Measurements from ENCODE around the gene COX19. TPM values are rescaled to one million over a fixed set of nuclear protein-coding genes. Genes with fewer than 3 reads are reported as not detected.
"Not testable (repeated sequence)": the region's sequence is repeated elsewhere in the genome, so short reads cannot be mapped to it uniquely, and the experiment has no call there.

COX19 gene
- total RNA-seq, 1 donor from 2014 or later = 22.4 TPM

DNA sequence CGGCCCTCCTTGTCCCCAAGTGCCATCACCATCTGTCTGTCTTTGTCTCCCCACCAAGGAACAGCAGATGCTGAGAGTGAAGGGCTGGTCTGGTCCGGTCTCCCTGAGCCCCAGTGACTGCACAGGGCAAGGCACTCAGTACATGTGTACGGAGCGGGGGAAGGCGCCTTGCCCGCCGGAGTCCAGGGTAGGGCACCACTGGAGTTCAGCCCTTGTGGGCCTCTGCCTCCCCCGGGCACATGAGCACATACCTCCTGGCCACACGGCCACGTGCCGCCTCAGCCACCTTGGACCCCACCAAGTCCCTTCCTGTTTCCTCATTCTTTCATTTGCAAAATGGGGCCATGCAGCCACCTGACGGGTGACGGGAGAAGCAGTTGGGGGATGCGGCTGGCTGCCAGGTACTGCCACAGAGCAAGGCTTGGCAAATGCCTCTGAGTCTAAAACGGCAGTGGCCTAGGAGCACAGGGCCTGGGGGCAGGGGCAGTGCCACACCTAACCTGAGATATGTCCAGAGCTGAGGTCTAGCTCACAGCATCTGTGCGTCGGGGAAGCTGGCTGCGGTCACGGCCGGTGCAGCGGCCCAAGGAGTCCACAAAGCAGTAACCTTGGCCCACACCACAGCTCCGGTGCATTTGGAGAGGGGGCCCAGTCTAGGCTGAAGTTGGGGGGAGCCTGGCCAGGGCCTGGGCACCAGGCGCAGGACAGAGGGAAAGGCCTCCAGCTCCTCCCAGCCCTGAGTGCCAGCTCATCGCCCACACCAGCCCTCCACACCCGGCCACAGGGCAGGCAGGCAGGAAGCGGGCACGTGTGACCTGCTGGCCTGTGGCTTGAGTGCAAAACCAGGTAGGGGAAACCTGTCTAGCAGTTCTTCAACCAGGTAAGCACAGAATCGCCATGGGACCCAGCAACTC is 26.1 kb downstream of the COX19 start:
- H3K36me3 Mint-ChIP-seq (ENCODE audit: low read depth) = peaks cover 4% of the 10 kb centered on the region
- H3K4me3 Mint-ChIP-seq = no peak overlapping the region
- intact Hi-C loops (cut with micrococcal nuclease) = no loop called here
- DNase-seq = no peak
- no peaks in the 10 kb centered on the region for H3K27me3 Mint-ChIP-seq
- H3K27ac Mint-ChIP-seq = no peak overlapping the region
- peaks cover 5% of the 10 kb centered on the region for H3K4me1 Mint-ChIP-seq
- H3K9me3 Mint-ChIP-seq = no peaks in the 10 kb centered on the region

- Mint-ChIP-seq H3K27ac (no peak overlapping the region), H3K4me1 (peaks cover 5% of the 10 kb centered on the region), H3K27me3 (no peaks in the 10 kb centered on the region), H3K9me3 (no peaks in the 10 kb centered on the region), H3K36me3 (ENCODE audit: low read depth) (peaks cover 4% of the 10 kb centered on the region), H3K4me3 (no peak overlapping the region)
- no peak for DNase-seq
- intact Hi-C loops (cut with micrococcal nuclease) = no loop called here
Measured at GRCh38 chr7:947391-948210, 27.7 kb downstream of the COX19 start.

DNA sequence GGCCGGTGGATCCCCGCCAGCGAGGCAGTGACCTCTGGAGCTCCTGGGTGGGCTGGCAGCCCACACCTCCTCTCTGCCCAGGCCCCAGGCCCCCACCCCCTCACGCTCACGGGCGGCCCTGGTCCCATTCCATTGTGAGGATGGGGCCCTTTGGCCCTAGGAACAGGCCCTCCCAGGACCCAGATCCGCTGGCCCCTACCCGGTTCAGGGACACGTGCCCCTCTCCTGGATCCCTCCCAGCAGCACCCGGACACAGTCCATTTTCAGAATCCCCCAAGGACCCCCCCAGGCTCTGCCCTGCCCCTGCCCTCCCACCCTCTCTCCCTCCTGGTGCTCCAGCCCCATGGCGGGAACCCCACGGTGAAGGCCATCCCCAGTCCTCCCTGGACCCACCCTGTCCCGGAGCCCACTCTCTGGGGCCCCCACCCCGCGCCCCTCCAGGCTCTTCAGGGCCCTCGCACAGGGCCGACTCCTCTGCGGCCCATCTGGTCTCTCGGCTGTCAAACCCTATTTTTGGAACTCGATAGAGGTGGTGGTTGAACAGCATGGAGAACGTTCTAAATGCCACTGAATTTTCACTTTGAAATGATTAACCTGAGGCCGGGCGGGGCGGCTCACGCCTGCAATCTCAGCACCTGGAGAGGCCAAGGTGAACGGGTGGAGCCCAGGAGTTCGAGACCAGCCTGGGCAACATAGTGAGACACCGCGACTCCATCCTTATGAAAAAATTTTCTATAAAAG is 28.9 kb downstream of the COX19 start:
- Mint-ChIP-seq H3K27me3 (peaks cover 2% of the 10 kb centered on the region), H3K4me1 (peaks cover 11% of the 10 kb centered on the region), H3K27ac (no peak overlapping the region), H3K9me3 (no peaks in the 10 kb centered on the region), H3K4me3 (no peak overlapping the region), H3K36me3 (ENCODE audit: low read depth) (peaks cover 9% of the 10 kb centered on the region)
- DNase-seq = no peak
- intact Hi-C loops (cut with micrococcal nuclease) = no loop called here

GRCh38 chr7:945556-946255 is 29.6 kb downstream of the COX19 start:
- intact Hi-C loops (cut with micrococcal nuclease) = no loop called here
- H3K4me3 Mint-ChIP-seq = no peak overlapping the region
- H3K9me3 Mint-ChIP-seq = peaks cover 3% of the 10 kb centered on the region

DNA sequence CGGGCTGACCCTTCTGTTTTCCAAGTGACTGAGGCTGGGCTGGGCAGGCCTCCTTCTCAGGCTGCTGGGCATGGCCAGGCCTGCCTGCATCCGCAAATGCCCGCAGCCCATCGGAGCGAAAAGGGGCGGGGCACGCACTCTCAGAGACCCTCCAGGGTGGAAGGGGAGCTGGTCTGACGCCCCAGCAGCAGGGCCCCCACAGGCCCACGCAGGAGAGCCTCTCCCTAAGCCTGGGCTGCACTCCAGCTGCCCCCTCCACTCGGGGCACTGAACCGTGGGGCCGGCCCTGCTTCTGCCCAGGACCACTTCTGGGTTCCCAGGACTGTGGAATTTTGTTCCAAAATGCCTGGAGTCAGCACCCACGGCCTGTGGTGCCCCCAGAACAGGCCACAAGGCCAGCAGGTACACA is 30.2 kb downstream of the COX19 start:
- intact Hi-C loops (cut with micrococcal nuclease) = no loop called here
- Mint-ChIP-seq H3K27me3 (peaks cover 2% of the 10 kb centered on the region), H3K27ac (no peak overlapping the region), H3K4me3 (no peak overlapping the region), H3K9me3 (peaks cover 3% of the 10 kb centered on the region), H3K36me3 (ENCODE audit: low read depth) (peaks cover 12% of the 10 kb centered on the region), H3K4me1 (peaks cover 17% of the 10 kb centered on the region)
- no peak for DNase-seq

More at GRCh38 chr7:945556-946255, 29.6 kb downstream of the COX19 start:
- H3K36me3 Mint-ChIP-seq (ENCODE audit: low read depth) = peaks cover 9% of the 10 kb centered on the region
- H3K27ac Mint-ChIP-seq = no peak overlapping the region
- DNase-seq = no peak
- H3K27me3 Mint-ChIP-seq = peaks cover 2% of the 10 kb centered on the region
- H3K4me1 Mint-ChIP-seq = peaks cover 13% of the 10 kb centered on the region

GRCh38 chr7:944744-945143 is 30.6 kb downstream of the COX19 start:
- DNase-seq = no peak
- H3K4me1 Mint-ChIP-seq = peaks cover 17% of the 10 kb centered on the region
- peaks cover 16% of the 10 kb centered on the region for H3K36me3 Mint-ChIP-seq (ENCODE audit: low read depth)
- no peak overlapping the region for H3K27ac Mint-ChIP-seq
- peaks cover 6% of the 10 kb centered on the region for H3K9me3 Mint-ChIP-seq
- H3K4me3 Mint-ChIP-seq = no peak overlapping the region
- intact Hi-C loops (cut with micrococcal nuclease) = no loop called here
- peaks cover 2% of the 10 kb centered on the region for H3K27me3 Mint-ChIP-seq

GRCh38 chr7:943793-944192 is 31.6 kb downstream of the COX19 start:
- H3K27me3 Mint-ChIP-seq; DNase-seq; H3K4me3 Mint-ChIP-seq; H3K27ac Mint-ChIP-seq; H3K9me3 Mint-ChIP-seq; intact Hi-C loops (cut with micrococcal nuclease): not testable (repeated sequence)
- Mint-ChIP-seq H3K36me3 (ENCODE audit: low read depth) (peaks cover 18% of the 10 kb centered on the region), H3K4me1 (peaks cover 17% of the 10 kb centered on the region)

GRCh38 chr7:940599-941408 is 34.5 kb downstream of the COX19 start:
- Mint-ChIP-seq H3K36me3 (ENCODE audit: low read depth) (peaks cover 26% of the 10 kb centered on the region), H3K9me3 (peaks cover 7% of the 10 kb centered on the region), H3K4me1 (peaks cover 22% of the 10 kb centered on the region), H3K27me3 (peaks cover 2% of the 10 kb centered on the region), H3K4me3 (peak overlapping the region; percentile 46), H3K27ac (peak overlapping the region; percentile 92)
- no peak for DNase-seq
- intact Hi-C loops (cut with micrococcal nuclease) = loop anchor here (1.0 kb wide), 1 partner anchor 18 kb away; no protein-coding TSS in a partner anchor

GRCh38 chr7:939843-940242 is 35.5 kb downstream of the COX19 start:
- H3K4me3 Mint-ChIP-seq = no peak overlapping the region
- H3K27me3 Mint-ChIP-seq = peaks cover 2% of the 10 kb centered on the region
- no peak for DNase-seq
- peaks cover 22% of the 10 kb centered on the region for H3K4me1 Mint-ChIP-seq
- intact Hi-C loops (cut with micrococcal nuclease) = no loop called here
- peaks cover 7% of the 10 kb centered on the region for H3K9me3 Mint-ChIP-seq
- H3K36me3 Mint-ChIP-seq (ENCODE audit: low read depth) = peaks cover 26% of the 10 kb centered on the region
- peak overlapping the region; percentile 25 for H3K27ac Mint-ChIP-seq

- no peak for DNase-seq
- peaks cover 22% of the 10 kb centered on the region for H3K4me1 Mint-ChIP-seq
- intact Hi-C loops (cut with micrococcal nuclease) = no loop called here
- no peak overlapping the region for H3K27ac Mint-ChIP-seq
- peaks cover 7% of the 10 kb centered on the region for H3K9me3 Mint-ChIP-seq
- H3K27me3 Mint-ChIP-seq = peaks cover 2% of the 10 kb centered on the region
- H3K36me3 Mint-ChIP-seq (ENCODE audit: low read depth) = peaks cover 26% of the 10 kb centered on the region
- no peak overlapping the region for H3K4me3 Mint-ChIP-seq
Measured at GRCh38 chr7:938546-939185, 36.7 kb downstream of the COX19 start.

GRCh38 chr7:937856-938484 is 37.4 kb downstream of the COX19 start:
- H3K4me1 Mint-ChIP-seq = peaks cover 22% of the 10 kb centered on the region
- no peak overlapping the region for H3K4me3 Mint-ChIP-seq
- DNase-seq = no peak
- H3K36me3 Mint-ChIP-seq (ENCODE audit: low read depth) = peaks cover 26% of the 10 kb centered on the region
- H3K27ac Mint-ChIP-seq = no peak overlapping the region
- peaks cover 2% of the 10 kb centered on the region for H3K27me3 Mint-ChIP-seq
- intact Hi-C loops (cut with micrococcal nuclease) = no loop called here
- peaks cover 7% of the 10 kb centered on the region for H3K9me3 Mint-ChIP-seq
